IMR-90 (cell line): ENCODE results near the gene TMEM245. TPM values are rescaled to one million over a fixed set of nuclear protein-coding genes. Genes with fewer than 3 reads are reported as not detected.

ENCODE experiments used
- ATAC-seq: fragments of 200-7000 bp; cut with Tn5 transposase; 2 replicates; pipeline ENCODE4 v1.9.1; 2020; ENCODE audit warnings: low read depth, mild to moderate bottlenecking, moderate library complexity
- BruUV-seq: library from RNA; stranded (reverse); fragments of 400-500 nt; replicated peaks from 2 replicates; lab custom pipeline; 2021; lab: Mats Ljungman, UMichigan
- CTCF ChIA-PET: fragments of 300-600 bp; formaldehyde crosslinking; extraction: SDS; loops from one replicate; lab custom pipeline; 2021; ENCODE audit warnings: antibody characterized with exemption; lab: Yijun Ruan, JAX
- POLR2A ChIA-PET: fragments of 300-600 bp; sonication (Branson Sonifier 250); formaldehyde crosslinking; loops from one replicate; lab custom pipeline; 2022; ENCODE audit warnings: antibody characterized with exemption; ENCODE audit not compliant: unreplicated experiment; lab: Charles Lee
- DNase-seq: peaks from one replicate; pipeline ENCODE4 v3.0.0; 2013
- H2AFZ ChIP-seq: replicated peaks from 2 replicates; pipeline ENCODE3; 2013; ENCODE audit warnings: low read length, mild to moderate bottlenecking; ENCODE audit not compliant: poor library complexity
- H2AK5ac ChIP-seq: 2 replicates; pipeline ENCODE4 v1.6.1; 2013; ENCODE audit warnings: low read depth, low read length, inconsistent platforms
- H2AK9ac ChIP-seq: replicated peaks from 2 replicates; pipeline ENCODE3; 2013; ENCODE audit warnings: mild to moderate bottlenecking, low read depth, low read length, moderate library complexity; ENCODE audit not compliant: poor library complexity
- H2BK120ac ChIP-seq: 2 replicates; pipeline ENCODE4 v1.6.1; 2013; ENCODE audit warnings: low read depth, low read length, inconsistent platforms
- H2BK15ac ChIP-seq: 3 replicates; pipeline ENCODE4 v1.6.1; 2013; ENCODE audit warnings: low read depth, low read length, inconsistent platforms
- H2BK20ac ChIP-seq: 2 replicates; pipeline ENCODE4 v1.6.1; 2013; ENCODE audit warnings: low read depth, mild to moderate bottlenecking, inconsistent platforms, low read length, moderate library complexity
- H2BK5ac ChIP-seq: 2 replicates; pipeline ENCODE4 v1.6.1; 2013; ENCODE audit warnings: mild to moderate bottlenecking, low read depth, low read length, inconsistent platforms; ENCODE audit not compliant: poor library complexity, severe bottlenecking
- H3K14ac ChIP-seq: replicated peaks from 2 replicates; pipeline ENCODE4 v1.6.1; 2013; ENCODE audit warnings: low read depth, low read length, inconsistent platforms
- H3K18ac ChIP-seq: 2 replicates; pipeline ENCODE4 v1.6.1; 2013; ENCODE audit warnings: low read depth, low read length, control low read depth
- H3K23ac ChIP-seq: 2 replicates; pipeline ENCODE4 v1.6.1; 2013; ENCODE audit warnings: low read depth, low read length, inconsistent platforms
- H3K27ac ChIP-seq: 2 replicates; pipeline ENCODE4 v1.5.1; 2013; ENCODE audit warnings: mild to moderate bottlenecking, control low read depth, low read length; ENCODE audit not compliant: insufficient read depth
- H3K27me3 ChIP-seq: 2 replicates; pipeline ENCODE4 v1.6.1; 2013; ENCODE audit warnings: low read length; ENCODE audit not compliant: control insufficient read depth, insufficient read depth
- H3K36me3 ChIP-seq: 2 replicates; pipeline ENCODE4 v1.6.1; 2013; ENCODE audit warnings: low read length, mixed read lengths; ENCODE audit not compliant: control insufficient read depth, insufficient read depth
- H3K4ac ChIP-seq: 2 replicates; pipeline ENCODE4 v1.6.1; 2013; ENCODE audit warnings: low read depth, low read length, inconsistent platforms
- H3K4me1 ChIP-seq: 2 replicates; pipeline ENCODE4 v1.6.1; 2013; ENCODE audit warnings: low read length, mixed read lengths; ENCODE audit not compliant: control insufficient read depth, insufficient read depth
- H3K4me2 ChIP-seq: 2 replicates; pipeline ENCODE4 v1.6.1; 2013; ENCODE audit warnings: low read depth, mild to moderate bottlenecking, control low read depth, low read length, moderate library complexity
- H3K4me3 ChIP-seq: 2 replicates; pipeline ENCODE4 v1.5.1; 2013; ENCODE audit warnings: low read depth, mild to moderate bottlenecking, control low read depth, low read length, moderate library complexity; ENCODE audit not compliant: insufficient read depth
- H3K56ac ChIP-seq: 2 replicates; pipeline ENCODE4 v1.6.1; 2013; ENCODE audit warnings: low read length, inconsistent platforms; ENCODE audit not compliant: insufficient read depth; ENCODE audit errors: extremely low read depth
- H3K79me1 ChIP-seq, 2 experiments: 2 replicates each; pipeline ENCODE4 v1.6.1; 2013; ENCODE audit warnings: low read length in 2 of 2, inconsistent platforms in 1 of 2, low read depth in 1 of 2
- H3K9ac ChIP-seq: 2 replicates; pipeline ENCODE4 v1.6.1; 2013; ENCODE audit warnings: low read depth, low read length, control low read depth
- H3K9me1 ChIP-seq: 2 replicates; pipeline ENCODE4 v1.6.1; 2013; ENCODE audit warnings: low read length, inconsistent platforms; ENCODE audit not compliant: insufficient read depth
- H3K9me3 ChIP-seq: 2 replicates; pipeline ENCODE4 v1.6.1; 2013; ENCODE audit warnings: low read length; ENCODE audit not compliant: control insufficient read depth, insufficient read depth
- H4K20me1 ChIP-seq: 2 replicates; pipeline ENCODE4 v1.6.1; 2013; ENCODE audit warnings: low read length, inconsistent platforms; ENCODE audit not compliant: insufficient read depth
- H4K5ac ChIP-seq: 2 replicates; pipeline ENCODE4 v1.6.1; 2013; ENCODE audit warnings: mild to moderate bottlenecking, low read depth, low read length, control low read depth
- H4K8ac ChIP-seq, 2 experiments: 2 replicates each; pipeline ENCODE4 v1.6.1; 2013; ENCODE audit warnings: low read depth in 2 of 2, low read length in 2 of 2, control low read depth in 1 of 2, inconsistent platforms in 1 of 2
- H4K91ac ChIP-seq: 2 replicates; pipeline ENCODE4 v1.6.1; 2013; ENCODE audit warnings: low read depth, low read length, inconsistent platforms; ENCODE audit not compliant: insufficient read depth
- CHD1 ChIP-seq: IDR thresholded peaks from 2 replicates; pipeline ENCODE4 v1.6.1; 2012; ENCODE audit warnings: low read depth, low read length, improper control_type of control experiment
- FOS ChIP-seq: fragments of 150-350 bp; IDR thresholded peaks from 2 replicates; pipeline ENCODE4 v1.6.1; 2016; ENCODE audit warnings: low read depth, low read length
- MXI1 ChIP-seq: IDR thresholded peaks from 2 replicates; pipeline ENCODE4 v1.6.1; 2012; ENCODE audit warnings: low read depth, mild to moderate bottlenecking, low read length, moderate library complexity, borderline replicate concordance
- RFX5 ChIP-seq: IDR thresholded peaks from 2 replicates; pipeline ENCODE4 v1.8.0; 2012; ENCODE audit warnings: low read depth, mild to moderate bottlenecking, low read length, moderate library complexity
- SMC3 ChIP-seq: fragments of 150-350 bp; IDR thresholded peaks from 2 replicates; pipeline ENCODE4 v1.6.1; 2016; ENCODE audit warnings: low read depth, mild to moderate bottlenecking, antibody characterized with exemption, low read length, moderate library complexity
- WGBS, 2 experiments: methylation state at CpG; one replicate each; pipeline versions ENCODE4 v1.1.5 to v1.1.7; 2013; ENCODE audit warnings: missing lambda C conversion rate in 2 of 2; ENCODE audit not compliant: insufficient read length in 1 of 2; ENCODE audit errors: extremely low coverage in 2 of 2; 5-methylcytosine and 5-hydroxymethylcytosine counted together
- dilution Hi-C: fragments of 300-500 bp; cut with HindIII; formaldehyde crosslinking; loops from one replicate; pipeline ENCODE4 v1.14.3; 2018; ENCODE audit warnings: low sequenced_read_pairs; ENCODE audit not compliant: unreplicated experiment
- in situ Hi-C: fragments of 300-500 bp; cut with MboI; formaldehyde crosslinking; loops from 3 replicates; pipeline ENCODE4 v1.14.3; 2019; ENCODE audit warnings: low sequenced_read_pairs, inconsistent platforms, mixed read lengths
- intact Hi-C: fragments of 100-400 bp; cut with micrococcal nuclease; formaldehyde crosslinking; loops from 2 replicates; pipeline ENCODE4 v1.10.0; 2022
- polyA plus RNA-seq, 3 experiments: library from polyadenylated mRNA; depleted of rRNA; stranded (reverse); fragments of >200 nt; gene quantifications; 2 replicates each; pipeline ENCODE4 v1.2.3, GENCODE V29; 2012; ENCODE audit warnings: low replicate concordance in 1 of 3
- total RNA-seq: library from RNA; depleted of rRNA; stranded (reverse); fragments of >200 nt; gene quantifications from 2 replicates; pipeline ENCODE4 v1.2.3, GENCODE V29; 2012

The TMEM245 gene
- total and polyA plus RNA-seq, 2 of the 4 experiments (the other 2 are of a cell fraction): 24.8 to 57.9 TPM

DNA sequence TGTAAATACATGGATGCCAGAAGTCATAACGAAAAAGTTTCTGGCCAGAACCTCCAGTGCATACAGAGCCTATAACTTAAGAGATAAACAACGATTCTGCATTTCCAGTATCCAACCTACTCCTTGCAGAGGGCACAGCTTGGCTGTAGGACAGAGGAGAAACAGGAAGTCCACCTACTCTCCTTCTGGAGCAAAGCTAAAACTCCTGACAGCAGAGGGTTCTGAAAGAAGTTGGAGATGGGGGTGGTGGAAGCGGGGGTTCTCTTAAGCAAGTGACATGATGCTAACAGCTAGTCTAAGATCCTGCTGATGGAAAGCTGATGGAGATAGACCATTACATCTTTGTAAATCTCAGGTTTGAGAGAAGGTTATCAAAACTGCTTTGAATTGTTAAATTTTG, 70.9 kb downstream of the TMEM245 start:
- no peak overlapping the region for H3K4me2 ChIP-seq
- H4K8ac ChIP-seq: no peak overlapping the region
- peaks cover 29% of the 10 kb centered on the region for H3K36me3 ChIP-seq
- ATAC-seq (no peak), DNase-seq (no peak)
- no peak overlapping the region for H3K18ac ChIP-seq
- H2AK9ac ChIP-seq: no peak overlapping the region
- dilution Hi-C loops (no loop called here), in situ Hi-C loops (no loop called here), intact Hi-C loops (no loop called here)
- H3K4ac ChIP-seq: no peak overlapping the region
- H4K91ac ChIP-seq: no peak overlapping the region
- TF ChIP-seq FOS (no peak), RFX5 (no peak), MXI1 (no peak), CHD1 (no peak), SMC3 (no peak)
- no peaks in the 10 kb centered on the region for H4K20me1 ChIP-seq
- no peak overlapping the region for H3K56ac ChIP-seq
- no peak overlapping the region for H2BK5ac ChIP-seq
- no peaks in the 10 kb centered on the region for H3K27me3 ChIP-seq
- H3K9ac ChIP-seq: no peak overlapping the region
- H2AFZ ChIP-seq: no peak overlapping the region
- H3K9me1 ChIP-seq: no peaks in the 10 kb centered on the region
- H2BK120ac ChIP-seq: no peak overlapping the region
- H3K23ac ChIP-seq: no peak overlapping the region
- H4K5ac ChIP-seq: no peak overlapping the region
- POLR2A ChIA-PET: no interaction called here
- no peak overlapping the region for H2BK15ac ChIP-seq
- H2AK5ac ChIP-seq: no peak overlapping the region
- H3K4me1 ChIP-seq: no peaks in the 10 kb centered on the region
- CTCF ChIA-PET: interaction anchor here (0.6 to 1.0 kb wide), 2 partner anchors 15 to 16 kb away, joined by 3 read pairs; no protein-coding TSS in a partner anchor
- no CpG with 5 or more reads among the region's 3 CpGs for WGBS, 2 experiments
- BruUV-seq: no TSS peak
- no peak overlapping the region for H3K27ac ChIP-seq
- no peaks in the 10 kb centered on the region for H3K9me3 ChIP-seq
- no peak overlapping the region for H3K4me3 ChIP-seq
- no peak overlapping the region for H2BK20ac ChIP-seq
- H3K79me1 ChIP-seq: peaks cover 3 to 4% of the 10 kb centered on the region in 2 experiments; a peak in 2 of 4 replicates
- H3K14ac ChIP-seq: no peak overlapping the region
